A673 (cell line): Measurements from ENCODE around the gene NDUFS7. TPM values are rescaled to one million over a fixed set of nuclear protein-coding genes. Genes with fewer than 3 reads are reported as not detected.

Experiments
- BruUV-seq: library from RNA; stranded (reverse); fragments of 400-500 nt; replicated peaks from 2 replicates; lab custom pipeline; 2021; lab: Mats Ljungman, UMichigan
- CTCF ChIA-PET: fragments of 300-600 bp; sonication (Branson Sonifier 250); formaldehyde crosslinking; loops from one replicate; lab custom pipeline; 2022; ENCODE audit warnings: antibody characterized with exemption; lab: Charles Lee
- POLR2A ChIA-PET: fragments of 300-600 bp; sonication (Branson Sonifier 250); formaldehyde crosslinking; loops from one replicate; lab custom pipeline; 2022; ENCODE audit warnings: antibody characterized with exemption; ENCODE audit not compliant: low non-redundant PET; lab: Charles Lee
- DNase-seq: peaks from one replicate; pipeline ENCODE4 v3.0.0-alpha.2; 2015; ENCODE audit warnings: low spot score
- H3K27ac ChIP-seq: fragments of 200-600 bp; sonication (generic); 2 replicates; pipeline ENCODE4 v1.5.1; 2016; ENCODE audit warnings: mixed run types, low read depth, mild to moderate bottlenecking, mixed read lengths, antibody characterized with exemption, low read length; ENCODE audit not compliant: poor library complexity, severe bottlenecking
- H3K27me3 ChIP-seq: fragments of 200-600 bp; sonication (generic); replicated peaks from 2 replicates; pipeline ENCODE4 v1.6.1; 2017; ENCODE audit warnings: mixed run types, low read depth, mild to moderate bottlenecking, mixed read lengths, antibody characterized with exemption, low read length; ENCODE audit not compliant: insufficient read depth, poor library complexity
- H3K36me3 ChIP-seq: fragments of 200-600 bp; sonication (generic); 2 replicates; pipeline ENCODE4 v1.6.1; 2016; ENCODE audit warnings: mixed run types, mild to moderate bottlenecking, mixed read lengths, antibody characterized with exemption, low read length; ENCODE audit not compliant: insufficient read depth, poor library complexity, severe bottlenecking
- H3K4me1 ChIP-seq: fragments of 200-600 bp; sonication (generic); 2 replicates; pipeline ENCODE4 v1.6.1; 2017; ENCODE audit warnings: mixed run types, mild to moderate bottlenecking, mixed read lengths, antibody characterized with exemption, low read length; ENCODE audit not compliant: insufficient read depth, poor library complexity, severe bottlenecking
- H3K4me3 ChIP-seq: fragments of 200-600 bp; sonication (generic); 2 replicates; pipeline ENCODE4 v1.5.1; 2016; ENCODE audit warnings: low read depth, mixed run types, mild to moderate bottlenecking, mixed read lengths, low read length; ENCODE audit not compliant: poor library complexity, severe bottlenecking
- H3K9me3 ChIP-seq: fragments of 200-600 bp; sonication (generic); 2 replicates; pipeline ENCODE4 v1.6.1; 2016; ENCODE audit warnings: mixed run types, low read depth, mild to moderate bottlenecking, mixed read lengths, antibody characterized with exemption, low read length; ENCODE audit not compliant: poor library complexity, severe bottlenecking
- EZH2 ChIP-seq: fragments of 200-600 bp; sonication (generic); IDR thresholded peaks from 2 replicates; pipeline ENCODE4 v1.6.1; 2017; ENCODE audit warnings: borderline replicate concordance, low read depth, mild to moderate bottlenecking, mixed read lengths, antibody characterized with exemption, low read length; ENCODE audit not compliant: poor library complexity, severe bottlenecking
- intact Hi-C: fragments of 100-400 bp; cut with micrococcal nuclease; formaldehyde crosslinking; loops from one replicate; pipeline ENCODE4 v1.10.0; 2022; ENCODE audit not compliant: unreplicated experiment
- total RNA-seq: library from RNA; stranded (reverse); gene quantifications from 2 replicates; pipeline ENCODE4 v1.2.3, GENCODE V29; 2021
- TF ChIP-seq, protein P1 (sequence below): fragments of 300-800, 200-600 bp; sonication (generic); conservative IDR thresholded peaks from 2 replicates; pipeline ENCODE4 v1.5.1; 2017; ENCODE audit warnings: low read depth, mild to moderate bottlenecking, antibody characterized with exemption, low read length, moderate library complexity, mixed read lengths

NDUFS7 gene
- total RNA-seq, 1 experiment from 2014 or later = 101 TPM

DNA sequence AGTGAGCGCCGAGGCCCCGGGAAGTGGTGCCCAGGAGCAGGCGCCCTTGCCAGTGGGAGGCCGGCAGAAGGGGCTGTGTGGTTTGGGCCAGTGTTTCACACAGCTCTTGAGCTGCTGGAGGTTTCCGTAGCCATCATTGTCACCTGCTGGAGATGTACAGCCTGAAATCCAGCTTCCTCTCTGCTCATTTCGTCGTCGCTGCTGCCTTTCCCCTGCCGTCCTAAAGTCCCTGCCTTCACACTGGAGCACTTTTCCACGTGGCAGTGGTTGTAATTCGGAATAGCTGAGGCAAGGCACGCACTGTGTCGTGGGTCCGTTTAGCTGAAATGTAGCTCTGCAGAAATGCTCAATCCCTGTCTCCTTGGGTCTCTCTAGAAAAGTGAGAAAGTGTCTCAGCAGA, 36.9 kb downstream of the NDUFS7 start:
- TF ChIP-seq EZH2 = no peak
- TF ChIP-seq, protein P1, sequence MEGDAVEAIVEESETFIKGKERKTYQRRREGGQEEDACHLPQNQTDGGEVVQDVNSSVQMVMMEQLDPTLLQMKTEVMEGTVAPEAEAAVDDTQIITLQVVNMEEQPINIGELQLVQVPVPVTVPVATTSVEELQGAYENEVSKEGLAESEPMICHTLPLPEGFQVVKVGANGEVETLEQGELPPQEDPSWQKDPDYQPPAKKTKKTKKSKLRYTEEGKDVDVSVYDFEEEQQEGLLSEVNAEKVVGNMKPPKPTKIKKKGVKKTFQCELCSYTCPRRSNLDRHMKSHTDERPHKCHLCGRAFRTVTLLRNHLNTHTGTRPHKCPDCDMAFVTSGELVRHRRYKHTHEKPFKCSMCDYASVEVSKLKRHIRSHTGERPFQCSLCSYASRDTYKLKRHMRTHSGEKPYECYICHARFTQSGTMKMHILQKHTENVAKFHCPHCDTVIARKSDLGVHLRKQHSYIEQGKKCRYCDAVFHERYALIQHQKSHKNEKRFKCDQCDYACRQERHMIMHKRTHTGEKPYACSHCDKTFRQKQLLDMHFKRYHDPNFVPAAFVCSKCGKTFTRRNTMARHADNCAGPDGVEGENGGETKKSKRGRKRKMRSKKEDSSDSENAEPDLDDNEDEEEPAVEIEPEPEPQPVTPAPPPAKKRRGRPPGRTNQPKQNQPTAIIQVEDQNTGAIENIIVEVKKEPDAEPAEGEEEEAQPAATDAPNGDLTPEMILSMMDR = no peak
- H3K27me3 ChIP-seq = no peaks in the 10 kb centered on the region
- H3K27ac ChIP-seq = no peak overlapping the region
- POLR2A ChIA-PET = interaction anchor here (0.6 kb wide), 1 partner anchor 221 kb away, joined by 5 read pairs; no protein-coding TSS in a partner anchor
- DNase-seq = no peak
- H3K36me3 ChIP-seq = peaks cover 82% of the 10 kb centered on the region
- BruUV-seq = no TSS peak
- H3K4me1 ChIP-seq = peaks cover 16% of the 10 kb centered on the region
- no peak overlapping the region for H3K4me3 ChIP-seq
- no peaks in the 10 kb centered on the region for H3K9me3 ChIP-seq
- CTCF ChIA-PET = no interaction called here
- intact Hi-C loops = no loop called here

DNA sequence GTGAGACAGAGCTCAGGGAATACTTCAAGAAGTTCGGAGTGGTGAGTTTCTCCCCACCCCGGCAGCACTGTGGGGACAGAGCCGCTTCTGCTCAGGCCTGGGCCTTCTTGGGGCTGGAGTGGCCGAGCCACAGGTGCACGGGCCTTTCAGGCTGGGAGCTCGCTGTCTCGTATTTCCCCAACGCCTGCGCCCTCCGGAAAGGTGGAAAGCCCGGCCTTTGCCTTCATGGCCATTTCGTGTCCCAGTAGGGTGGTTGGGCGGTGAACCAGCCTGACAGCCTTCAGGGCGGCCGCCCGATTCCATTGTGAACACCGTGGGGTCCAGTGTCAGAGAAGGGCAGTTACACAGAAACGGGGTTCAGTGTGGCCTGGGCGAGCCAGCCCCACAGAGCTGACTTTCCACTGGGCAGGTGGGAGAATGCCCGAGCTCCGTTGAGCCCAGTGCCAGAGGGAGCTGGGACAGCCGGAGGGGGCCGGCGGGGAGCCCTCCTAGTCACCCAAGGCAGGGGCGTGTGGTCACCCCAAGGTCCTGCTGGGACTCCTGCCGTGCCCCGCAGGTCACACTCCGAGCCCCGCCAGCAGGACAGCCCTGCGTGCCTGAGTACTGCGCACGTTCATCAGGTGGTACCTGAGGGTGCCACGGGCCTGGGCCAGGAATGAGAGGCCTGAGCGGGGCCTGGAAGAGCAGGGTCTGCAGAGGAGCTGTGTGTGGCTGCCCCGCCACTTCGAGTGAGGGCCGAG, 37.7 kb downstream of the NDUFS7 start:
- H3K4me1 ChIP-seq = peaks cover 8% of the 10 kb centered on the region
- intact Hi-C loops = no loop called here
- CTCF ChIA-PET = no interaction called here
- TF ChIP-seq, protein P1 = no peak
- TF ChIP-seq EZH2 = no peak
- POLR2A ChIA-PET = interaction anchor here (0.6 kb wide), 1 partner anchor 185 kb away, joined by 3 read pairs; no protein-coding TSS in a partner anchor
- no peaks in the 10 kb centered on the region for H3K9me3 ChIP-seq
- H3K36me3 ChIP-seq = peaks cover 90% of the 10 kb centered on the region
- no peak overlapping the region for H3K27ac ChIP-seq
- DNase-seq = no peak
- H3K27me3 ChIP-seq = no peaks in the 10 kb centered on the region
- H3K4me3 ChIP-seq = no peak overlapping the region
- no TSS peak for BruUV-seq

DNA sequence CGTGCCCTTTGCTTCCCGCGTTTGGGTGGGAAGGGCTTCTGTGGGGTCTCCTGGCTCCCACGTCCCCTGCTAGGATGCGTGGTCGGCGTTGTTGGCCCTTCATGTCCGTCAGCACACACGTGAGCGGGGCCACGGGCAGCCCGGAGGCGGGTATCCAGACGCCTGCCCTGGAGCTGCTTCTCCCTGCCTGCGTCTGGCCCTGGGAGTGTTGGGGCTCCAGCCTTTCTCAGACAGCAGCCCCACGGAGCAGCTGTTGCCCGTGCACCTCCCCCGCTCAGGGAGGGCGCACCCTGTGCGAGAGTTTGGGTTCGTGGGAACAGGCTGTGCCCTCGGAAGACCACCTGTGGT, 38.2 kb downstream of the NDUFS7 start:
- Histone ChIP-seq H3K4me3 (no peak overlapping the region), H3K4me1 (peaks cover 2% of the 10 kb centered on the region), H3K27ac (no peak overlapping the region), H3K27me3 (no peaks in the 10 kb centered on the region), H3K9me3 (no peaks in the 10 kb centered on the region), H3K36me3 (peaks cover 96% of the 10 kb centered on the region)
- ChIA-PET POLR2A (interaction anchor here (0.6 kb wide), 1 partner anchor 184 kb away, joined by 3 read pairs; no protein-coding TSS in a partner anchor), CTCF (no interaction called here)
- BruUV-seq = no TSS peak
- intact Hi-C loops = no loop called here
- TF ChIP-seq, protein P1 = no peak
- no peak for TF ChIP-seq EZH2
- no peak for DNase-seq
